H1 (cell line): Measurements from ENCODE around the gene LHPP. TPM values are rescaled to one million over a fixed set of nuclear protein-coding genes. Genes with fewer than 3 reads are reported as not detected.

ENCODE experiments used
- RXRA ChIP-seq: IDR thresholded peaks from 2 replicates; pipeline ENCODE4 v1.6.1; 2011; ENCODE audit warnings: low read depth, mild to moderate bottlenecking, low read length, moderate library complexity; ENCODE audit not compliant: insufficient read depth
- polyA plus RNA-seq, 7 experiments: library from polyadenylated mRNA; depleted of rRNA in 3 of 7; stranded (reverse) in 5 of 7; unstranded in 2 of 7; fragments of >200 nt in 5 of 7; fragments of 200-250 nt in 2 of 7; gene quantifications; 1 replicate in 5 of 7; 2 replicates in 1 of 7; 4 replicates in 1 of 7; pipeline versions ENCODE4 v1.2.1 to v1.2.3, GENCODE V29; 2011 to 2013; ENCODE audit warnings: missing spikeins in 2 of 7, mixed read lengths in 2 of 7
- total RNA-seq: library from RNA; stranded (reverse); fragmentation: NEBNext Ultra II Directional; extraction: Animal tissue kit (Norgen Biotek cat#: 25700); gene quantifications from 2 replicates; pipeline ENCODE4 v1.2.1, GENCODE V29; 2021

The LHPP gene
- total and polyA plus RNA-seq, 2 of the 8 experiments (the other 6 are each of a cell fraction or from before 2014, with no cell fraction given) = 26.0 to 45.0 TPM

- no peak for TF ChIP-seq RXRA
Observed at GRCh38 chr10:124472071-124472470, 10.4 kb downstream of the LHPP start (continued).
